ENCODE measurements around the gene ITGAL. TPM values are rescaled to one million over a fixed set of nuclear protein-coding genes. Genes with fewer than 3 reads are reported as not detected.

The ITGAL gene
- total and polyA plus RNA-seq, 2 of the 13 experiments (the other 11 are each of a cell fraction or from before 2014, with no cell fraction given) = 0.86 to 1.2 TPM

DNA sequence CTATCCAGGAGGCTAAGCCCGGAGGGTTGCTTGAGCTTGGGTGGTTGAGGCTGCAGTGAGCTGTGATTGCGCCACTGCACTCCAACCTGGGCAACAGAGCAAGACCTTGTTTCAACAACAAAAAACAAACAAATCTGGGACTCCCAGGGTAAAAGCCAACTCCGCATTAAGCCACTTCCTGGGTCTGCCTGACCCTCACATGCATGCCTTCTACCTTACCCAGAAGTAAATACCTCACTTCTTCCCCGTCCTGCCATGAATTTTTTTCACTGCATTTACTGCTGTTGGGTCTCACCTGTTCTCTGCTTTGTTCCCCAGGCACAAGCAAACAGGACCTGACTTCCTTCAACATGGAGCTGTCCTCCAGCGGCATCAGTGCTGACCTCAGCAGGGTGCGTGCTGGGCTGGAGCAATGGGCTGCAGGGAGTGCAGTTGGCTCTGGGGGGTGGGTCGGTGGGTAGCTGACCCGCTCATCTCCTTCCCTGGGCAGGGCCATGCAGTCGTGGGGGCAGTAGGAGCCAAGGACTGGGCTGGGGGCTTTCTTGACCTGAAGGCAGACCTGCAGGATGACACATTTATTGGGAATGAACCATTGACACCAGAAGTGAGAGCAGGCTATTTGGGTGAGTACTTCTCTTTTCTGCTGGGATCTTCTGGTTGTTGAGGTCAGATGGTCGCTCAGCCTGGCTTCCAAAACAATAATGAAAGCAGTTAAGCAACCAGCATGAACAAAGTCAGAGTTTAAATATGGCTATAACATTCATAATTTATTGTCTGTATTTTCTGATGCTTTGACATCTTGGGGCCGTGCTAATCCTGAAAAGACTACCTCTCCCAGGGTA is 16.4 kb downstream of the ITGAL start (continued):
- TF ChIP-seq PAXIP1 (CRISPR knock-in tag; conservative IDR thresholded peaks at IDR 0.05) = peak; percentile 79
- TF ChIP-seq ATF3 (CRISPR knock-in tag; IDR thresholded peaks at IDR 0.05) = no peak
- no peak for TF ChIP-seq HMGA1 (CRISPR knock-in tag; conservative IDR thresholded peaks at IDR 0.05)
- TF ChIP-seq SMYD3 (CRISPR knock-in tag; IDR thresholded peaks at IDR 0.05) = no peak
- TF ChIP-seq POLR2G (IDR thresholded peaks at IDR 0.05; ENCODE audit: low read depth, low read length) = no peak
- TF ChIP-seq, protein P1, sequence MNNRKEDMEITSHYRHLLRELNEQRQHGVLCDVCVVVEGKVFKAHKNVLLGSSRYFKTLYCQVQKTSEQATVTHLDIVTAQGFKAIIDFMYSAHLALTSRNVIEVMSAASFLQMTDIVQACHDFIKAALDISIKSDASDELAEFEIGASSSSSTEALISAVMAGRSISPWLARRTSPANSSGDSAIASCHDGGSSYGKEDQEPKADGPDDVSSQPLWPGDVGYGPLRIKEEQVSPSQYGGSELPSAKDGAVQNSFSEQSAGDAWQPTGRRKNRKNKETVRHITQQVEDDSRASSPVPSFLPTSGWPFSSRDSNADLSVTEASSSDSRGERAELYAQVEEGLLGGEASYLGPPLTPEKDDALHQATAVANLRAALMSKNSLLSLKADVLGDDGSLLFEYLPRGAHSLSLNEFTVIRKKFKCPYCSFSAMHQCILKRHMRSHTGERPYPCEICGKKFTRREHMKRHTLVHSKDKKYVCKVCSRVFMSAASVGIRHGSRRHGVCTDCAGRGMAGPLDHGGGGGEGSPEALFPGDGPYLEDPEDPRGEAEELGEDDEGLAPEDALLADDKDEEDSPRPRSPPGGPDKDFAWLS (CRISPR knock-in tag; IDR thresholded peaks at IDR 0.05; ENCODE audit: borderline replicate concordance) = no peak
- TF ChIP-seq HOXA9 (CRISPR knock-in tag; IDR thresholded peaks at IDR 0.05; ENCODE audit: borderline replicate concordance) = no peak
- peak; percentile 69 for TF ChIP-seq SAP130 (CRISPR knock-in tag; IDR thresholded peaks at IDR 0.05; ENCODE audit: low read depth)
- TF ChIP-seq ZNF121 (CRISPR knock-in tag; IDR thresholded peaks at IDR 0.05) = peak; percentile 100
- TF ChIP-seq ZNF615 (CRISPR knock-in tag; IDR thresholded peaks at IDR 0.05; ENCODE audit: borderline replicate concordance) = no peak
- TF ChIP-seq ZNF597 (CRISPR knock-in tag; IDR thresholded peaks at IDR 0.05) = no peak
- TF ChIP-seq GFI1 (CRISPR knock-in tag; IDR thresholded peaks at IDR 0.05; ENCODE audit: borderline replicate concordance) = peak; percentile 99
- TF ChIP-seq, protein P2, sequence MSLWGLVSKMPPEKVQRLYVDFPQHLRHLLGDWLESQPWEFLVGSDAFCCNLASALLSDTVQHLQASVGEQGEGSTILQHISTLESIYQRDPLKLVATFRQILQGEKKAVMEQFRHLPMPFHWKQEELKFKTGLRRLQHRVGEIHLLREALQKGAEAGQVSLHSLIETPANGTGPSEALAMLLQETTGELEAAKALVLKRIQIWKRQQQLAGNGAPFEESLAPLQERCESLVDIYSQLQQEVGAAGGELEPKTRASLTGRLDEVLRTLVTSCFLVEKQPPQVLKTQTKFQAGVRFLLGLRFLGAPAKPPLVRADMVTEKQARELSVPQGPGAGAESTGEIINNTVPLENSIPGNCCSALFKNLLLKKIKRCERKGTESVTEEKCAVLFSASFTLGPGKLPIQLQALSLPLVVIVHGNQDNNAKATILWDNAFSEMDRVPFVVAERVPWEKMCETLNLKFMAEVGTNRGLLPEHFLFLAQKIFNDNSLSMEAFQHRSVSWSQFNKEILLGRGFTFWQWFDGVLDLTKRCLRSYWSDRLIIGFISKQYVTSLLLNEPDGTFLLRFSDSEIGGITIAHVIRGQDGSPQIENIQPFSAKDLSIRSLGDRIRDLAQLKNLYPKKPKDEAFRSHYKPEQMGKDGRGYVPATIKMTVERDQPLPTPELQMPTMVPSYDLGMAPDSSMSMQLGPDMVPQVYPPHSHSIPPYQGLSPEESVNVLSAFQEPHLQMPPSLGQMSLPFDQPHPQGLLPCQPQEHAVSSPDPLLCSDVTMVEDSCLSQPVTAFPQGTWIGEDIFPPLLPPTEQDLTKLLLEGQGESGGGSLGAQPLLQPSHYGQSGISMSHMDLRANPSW (CRISPR knock-in tag; IDR thresholded peaks at IDR 0.05; ENCODE audit: borderline replicate concordance) = no peak
- TF ChIP-seq ZFP1 (CRISPR knock-in tag; IDR thresholded peaks at IDR 0.05) = peak; percentile 54; the same call in 1 of the 2 replicates
- TF ChIP-seq SIX1 (CRISPR knock-in tag; IDR thresholded peaks at IDR 0.05; ENCODE audit: borderline replicate concordance) = peak; percentile 28; the same call in 1 of the 2 replicates
- TF ChIP-seq, protein P3, sequence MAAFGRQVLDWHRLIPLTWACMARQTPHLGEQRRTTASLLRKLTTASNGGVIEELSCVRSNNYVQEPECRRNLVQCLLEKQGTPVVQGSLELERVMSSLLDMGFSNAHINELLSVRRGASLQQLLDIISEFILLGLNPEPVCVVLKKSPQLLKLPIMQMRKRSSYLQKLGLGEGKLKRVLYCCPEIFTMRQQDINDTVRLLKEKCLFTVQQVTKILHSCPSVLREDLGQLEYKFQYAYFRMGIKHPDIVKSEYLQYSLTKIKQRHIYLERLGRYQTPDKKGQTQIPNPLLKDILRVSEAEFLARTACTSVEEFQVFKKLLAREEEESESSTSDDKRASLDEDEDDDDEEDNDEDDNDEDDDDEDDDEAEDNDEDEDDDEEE (CRISPR knock-in tag; IDR thresholded peaks at IDR 0.05) = no peak
- no peak; the same call in 1 of the 2 replicates for TF ChIP-seq ZNF839 (CRISPR knock-in tag; IDR thresholded peaks at IDR 0.05; ENCODE audit: borderline replicate concordance)
- TF ChIP-seq ZFYVE20 (CRISPR knock-in tag; IDR thresholded peaks at IDR 0.05; ENCODE audit: borderline replicate concordance, low read depth) = no peak
